HG03565 (cell line): ENCODE results near the gene F7.

Experiments used
- ATAC-seq: cut with Tn5 transposase; IDR thresholded peaks from one replicate; pipeline ENCODE4 v1.9.1; 2021; ENCODE audit warnings: mild to moderate bottlenecking, moderate library complexity; ENCODE audit not compliant: unreplicated experiment

F7 gene

DNA sequence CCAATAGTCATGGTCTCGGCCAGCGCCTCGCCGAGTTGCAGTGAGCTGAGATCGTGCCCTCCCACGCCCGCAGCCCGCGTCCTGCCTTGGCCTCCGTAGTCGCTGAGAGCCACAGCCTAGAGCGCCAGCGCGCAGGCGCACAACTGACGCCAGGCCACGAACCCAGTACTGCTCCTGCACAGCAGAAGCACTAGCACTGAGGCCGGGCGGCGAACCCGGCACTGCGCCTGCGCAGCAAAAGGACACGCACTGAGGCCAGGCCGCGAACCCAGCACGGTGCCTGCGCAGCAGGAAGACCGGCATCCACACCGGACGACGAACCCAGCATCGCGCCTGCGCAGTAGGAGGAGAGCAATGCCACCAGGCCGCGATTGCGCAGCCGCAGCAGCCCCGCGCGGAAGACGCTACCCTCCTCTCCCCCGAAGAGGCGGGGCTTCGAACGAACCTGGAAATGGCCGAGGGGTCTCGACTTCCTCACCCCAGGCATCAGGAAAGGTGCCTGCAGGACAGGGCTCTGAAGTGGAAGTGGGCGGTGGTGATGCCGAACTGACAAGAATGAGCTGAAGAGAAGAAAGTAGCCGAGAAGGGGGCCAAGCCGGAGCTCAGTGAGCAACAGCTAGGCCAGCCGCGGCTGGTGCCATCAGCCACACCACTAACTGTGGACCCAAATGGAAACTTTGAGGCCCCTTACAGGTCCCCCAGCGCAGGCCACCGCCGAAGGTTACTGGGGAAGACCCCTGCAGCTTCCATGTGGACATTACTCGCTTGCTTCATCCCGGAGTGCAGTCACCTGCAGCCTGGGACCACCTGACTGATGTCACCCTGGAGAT, 24.5 kb downstream of the F7 start:
- ATAC-seq = no peak

DNA sequence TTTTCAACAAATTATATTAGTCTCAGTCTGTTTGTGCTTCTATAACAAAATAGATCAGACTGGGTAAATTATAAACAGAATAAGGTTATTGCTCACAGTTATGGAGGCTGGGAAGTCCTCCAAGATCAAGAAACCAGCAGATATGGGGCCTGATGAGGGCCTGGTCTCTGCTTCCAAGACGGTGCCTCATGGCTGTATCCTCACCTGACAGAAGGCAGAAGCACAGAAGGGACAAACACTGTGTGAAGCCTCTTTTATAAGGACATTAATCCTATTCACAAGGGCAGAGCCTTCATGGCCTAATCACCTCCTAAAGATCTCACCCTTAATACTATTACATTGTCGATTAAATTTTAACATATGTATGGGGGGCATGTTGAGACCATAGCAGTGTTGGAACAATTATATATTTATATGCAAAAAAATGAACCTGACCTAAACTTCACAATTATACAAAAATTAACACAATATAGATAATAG, 29.7 kb downstream of the F7 start:
- no peak for ATAC-seq

DNA sequence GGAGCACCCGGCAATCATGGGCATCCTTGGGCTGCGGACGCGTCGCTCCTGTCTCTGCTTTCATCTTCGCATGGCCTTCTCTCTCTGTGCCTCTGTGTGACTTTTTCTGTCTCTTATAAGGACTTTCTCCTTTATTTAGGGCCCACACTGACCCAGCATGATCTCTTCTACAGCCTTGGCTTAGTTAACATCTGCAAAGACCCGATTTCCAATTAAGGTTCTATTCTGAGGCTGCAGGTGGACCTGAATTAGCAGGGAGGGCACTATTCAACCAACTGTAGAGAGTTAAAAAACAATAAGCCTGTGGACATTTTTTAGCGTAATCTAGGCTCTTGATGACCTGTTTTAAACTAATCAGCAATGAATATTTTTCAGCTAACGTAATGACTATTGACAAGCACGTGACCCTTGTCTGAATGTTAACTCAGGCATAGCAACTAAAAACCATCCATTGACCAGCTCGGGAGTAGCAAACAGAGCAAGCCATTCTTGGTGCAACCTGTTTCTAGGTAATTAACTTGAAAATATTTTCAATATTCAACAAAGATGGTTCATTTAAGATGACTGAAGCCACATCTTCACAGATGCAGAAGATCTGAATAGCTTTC, 32.2 kb downstream of the F7 start:
- ATAC-seq = no peak

- no peak for ATAC-seq
Observed at GRCh38 chr13:113138792-113139551, 33.4 kb downstream of the F7 start.

GRCh38 chr13:113139577-113139976, 34.0 kb downstream of the F7 start:
- ATAC-seq = no peak

DNA sequence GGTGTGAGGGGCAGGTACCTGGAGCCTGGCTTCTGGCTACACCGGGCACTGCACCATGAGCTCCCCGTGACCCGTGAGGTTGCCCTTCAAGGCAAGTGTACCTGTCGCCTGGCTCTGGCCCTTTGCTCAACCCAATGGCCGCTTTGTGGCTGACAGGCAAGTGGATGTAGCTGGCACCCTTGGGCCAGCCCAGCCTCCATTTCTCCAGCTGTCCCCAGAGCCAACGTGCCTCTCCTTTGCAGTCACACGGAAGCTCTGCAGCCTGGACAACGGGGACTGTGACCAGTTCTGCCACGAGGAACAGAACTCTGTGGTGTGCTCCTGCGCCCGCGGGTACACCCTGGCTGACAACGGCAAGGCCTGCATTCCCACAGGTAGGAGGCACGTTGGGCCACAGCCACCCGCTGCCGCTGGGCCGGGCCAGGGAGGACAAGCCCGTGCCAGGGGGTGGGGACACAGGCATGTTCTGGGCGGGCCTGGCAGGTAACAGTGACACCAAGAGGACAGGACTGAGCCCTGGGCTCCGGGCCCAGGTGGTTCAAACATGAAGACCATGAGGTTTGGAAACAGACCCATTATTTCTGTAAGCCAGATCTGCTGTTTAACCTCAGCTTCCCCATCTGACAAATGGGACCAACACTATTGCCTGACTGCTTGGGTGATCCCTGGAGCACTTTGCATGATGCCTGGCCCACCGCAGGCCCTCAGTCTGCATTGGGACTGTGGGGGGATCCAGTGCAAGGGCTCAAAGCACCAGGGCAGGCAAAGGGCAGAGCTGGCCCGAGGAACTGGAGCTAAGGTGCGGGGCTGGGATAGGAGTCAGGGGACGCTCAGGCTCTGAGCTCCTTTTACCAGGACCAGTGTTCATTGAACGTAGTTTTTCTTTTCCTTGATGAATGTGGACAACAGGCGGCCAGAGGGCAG, 35.3 kb downstream of the F7 start:
- no peak for ATAC-seq

GRCh38 chr13:113141601-113141970, 36.0 kb downstream of the F7 start:
- no peak for ATAC-seq

GRCh38 chr13:113142876-113143275, 37.3 kb downstream of the F7 start:
- ATAC-seq = no peak

DNA sequence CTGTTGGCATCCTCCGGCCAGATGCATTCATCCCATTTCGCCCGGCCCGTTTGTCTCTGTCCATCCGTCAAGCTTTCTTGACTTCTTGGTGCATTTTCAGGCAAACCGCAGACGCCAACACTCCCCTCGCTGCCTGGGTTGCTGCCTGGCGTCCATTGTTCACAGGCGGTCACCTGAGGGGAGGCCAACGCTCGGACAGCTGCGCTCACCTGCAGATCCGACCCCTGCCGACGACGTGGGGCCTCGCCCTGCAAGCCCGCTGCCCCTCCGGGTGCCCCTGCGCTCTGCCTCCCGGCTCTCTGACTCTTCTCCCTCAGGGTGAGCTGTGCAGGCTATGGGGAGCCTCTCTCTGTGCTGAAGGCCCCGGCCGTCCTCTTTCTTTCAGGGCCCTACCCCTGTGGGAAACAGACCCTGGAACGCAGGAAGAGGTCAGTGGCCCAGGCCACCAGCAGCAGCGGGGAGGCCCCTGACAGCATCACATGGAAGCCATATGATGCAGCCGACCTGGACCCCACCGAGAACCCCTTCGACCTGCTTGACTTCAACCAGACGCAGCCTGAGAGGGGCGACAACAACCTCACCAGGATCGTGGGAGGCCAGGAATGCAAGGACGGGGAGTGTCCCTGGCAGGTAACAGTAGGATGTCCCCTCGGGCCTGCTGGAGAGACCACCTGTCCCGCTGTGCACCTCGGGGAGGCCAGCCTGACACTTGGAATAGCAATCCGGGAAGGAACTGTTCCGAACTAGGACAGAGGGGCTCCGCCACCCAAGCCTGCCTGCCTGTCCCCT, 38.1 kb downstream of the F7 start:
- ATAC-seq = no peak

DNA sequence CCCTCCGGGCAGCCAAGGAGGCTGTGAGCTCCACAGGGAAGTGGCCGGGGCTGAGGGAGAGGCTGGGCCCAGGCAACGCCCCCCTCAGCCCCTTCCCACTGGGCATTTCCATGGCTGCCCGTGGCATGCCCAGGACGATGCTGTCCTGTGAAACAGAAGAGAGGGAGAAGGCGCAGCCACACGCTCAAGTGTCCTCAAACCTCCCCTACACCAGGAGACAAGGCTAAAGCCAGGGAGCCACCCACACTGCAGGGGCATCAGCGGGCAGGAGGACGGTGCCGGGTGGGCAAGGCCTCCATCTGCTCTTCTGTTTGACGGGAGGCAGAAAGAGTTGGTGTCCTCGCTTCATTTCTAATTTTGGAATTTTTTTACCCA, 38.7 kb downstream of the F7 start:
- ATAC-seq = no peak

DNA sequence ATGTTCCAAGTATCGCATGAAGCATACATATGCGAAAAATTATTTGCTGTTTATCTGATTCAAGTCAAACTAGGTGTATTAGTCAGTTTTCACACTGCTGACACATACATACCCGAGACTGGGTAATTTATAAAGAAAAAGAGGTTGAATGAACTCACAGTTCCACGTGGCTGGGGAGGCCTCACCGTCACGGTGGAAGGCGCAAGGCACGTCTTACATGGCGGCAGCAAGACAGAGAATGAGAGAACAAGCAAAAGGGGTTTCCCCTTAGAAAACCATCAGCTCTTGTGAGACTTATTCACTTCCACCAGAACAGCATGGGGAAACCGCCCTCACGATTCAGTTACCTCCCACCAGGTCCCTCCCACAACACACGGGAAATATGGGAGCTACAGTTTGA, 39.9 kb downstream of the F7 start:
- no peak for ATAC-seq

- no peak for ATAC-seq
Observed at GRCh38 chr13:113145911-113146598, 40.5 kb downstream of the F7 start.

- ATAC-seq = no peak
Observed at GRCh38 chr13:113146750-113147149, 41.2 kb downstream of the F7 start.

- ATAC-seq = no peak
Observed at GRCh38 chr13:113147206-113147605, 41.6 kb downstream of the F7 start.

GRCh38 chr13:113148407-113148806, 42.8 kb downstream of the F7 start:
- no peak for ATAC-seq

GRCh38 chr13:113148940-113149503, 43.4 kb downstream of the F7 start:
- ATAC-seq = no peak

GRCh38 chr13:113149711-113150549, 44.3 kb downstream of the F7 start:
- ATAC-seq = no peak
